Neuronal stem cell (in vitro differentiated cells): ENCODE data around the gene ZNF83.
"Not testable (repeated sequence)": the region's sequence is repeated elsewhere in the genome, so short reads cannot be mapped to it uniquely, and the experiment has no call there.

Experiments
- DNase-seq: peaks from one replicate; pipeline ENCODE4 v3.0.0-alpha.2; 2013; ENCODE audit warnings: low spot score
- H2AFZ ChIP-seq: one replicate; pipeline ENCODE4 v1.6.1; 2013; ENCODE audit warnings: mild to moderate bottlenecking, low read length, inconsistent platforms
- H2AK5ac ChIP-seq: 2 replicates; pipeline ENCODE4 v1.6.1; 2013; ENCODE audit warnings: low read depth, mild to moderate bottlenecking, inconsistent platforms, low read length, moderate library complexity, mixed read lengths
- H2BK120ac ChIP-seq: 2 replicates; pipeline ENCODE4 v1.6.1; 2013; ENCODE audit warnings: low read depth, mild to moderate bottlenecking, inconsistent platforms, low read length, moderate library complexity, mixed read lengths
- H2BK12ac ChIP-seq: one replicate; pipeline ENCODE4 v1.6.1; 2013; ENCODE audit warnings: low read length, inconsistent platforms
- H2BK15ac ChIP-seq: 2 replicates; pipeline ENCODE4 v1.6.1; 2013; ENCODE audit warnings: mild to moderate bottlenecking, low read length, inconsistent platforms, mixed read lengths
- H2BK5ac ChIP-seq: one replicate; pipeline ENCODE4 v1.6.1; 2013; ENCODE audit warnings: inconsistent platforms, mild to moderate bottlenecking, low read length, moderate library complexity
- H3K14ac ChIP-seq: one replicate; pipeline ENCODE4 v1.6.1; 2013; ENCODE audit warnings: low read length, inconsistent platforms
- H3K18ac ChIP-seq: 2 replicates; pipeline ENCODE4 v1.6.1; 2013; ENCODE audit warnings: low read length, inconsistent platforms
- H3K23ac ChIP-seq: 2 replicates; pipeline ENCODE4 v1.6.1; 2013; ENCODE audit warnings: low read depth, mild to moderate bottlenecking, mixed read lengths, low read length, inconsistent platforms; ENCODE audit not compliant: poor library complexity
- H3K27ac ChIP-seq: replicated peaks from 3 replicates; pipeline ENCODE4 v1.5.1; 2013; ENCODE audit warnings: low read length, inconsistent platforms
- H3K27me3 ChIP-seq, 3 experiments: 2 replicates each; pipeline ENCODE4 v1.6.1; 2013; ENCODE audit warnings: low read length in 3 of 3, mild to moderate bottlenecking in 2 of 3, inconsistent platforms in 1 of 3, low read depth in 1 of 3, mixed read lengths in 1 of 3, moderate library complexity in 1 of 3; ENCODE audit not compliant: control insufficient read depth in 3 of 3, insufficient read depth in 3 of 3
- H3K36me3 ChIP-seq, 2 donors: replicated peaks in 1 of 2; 2 replicates each; pipeline ENCODE4 v1.6.1; 2013; ENCODE audit warnings: low read length in 2 of 2; ENCODE audit not compliant: control insufficient read depth in 2 of 2, insufficient read depth in 2 of 2
- H3K4ac ChIP-seq: 2 replicates; pipeline ENCODE4 v1.6.1; 2013; ENCODE audit warnings: inconsistent platforms, mild to moderate bottlenecking, low read length, moderate library complexity
- H3K4me1 ChIP-seq, 2 donors: 1 replicate in 1 of 2; 2 replicates in 1 of 2; pipeline ENCODE4 v1.6.1; 2013; ENCODE audit warnings: low read length in 2 of 2, low read depth in 1 of 2; ENCODE audit not compliant: control insufficient read depth in 2 of 2, insufficient read depth in 1 of 2
- H3K4me2 ChIP-seq: one replicate; pipeline ENCODE4 v1.6.1; 2013; ENCODE audit warnings: mild to moderate bottlenecking, low read length, inconsistent platforms; ENCODE audit not compliant: insufficient read depth, poor library complexity, severe bottlenecking
- H3K4me3 ChIP-seq, 2 donors: 2 replicates each; pipeline ENCODE4 v1.5.1; 2013; ENCODE audit warnings: low read length in 2 of 2, mild to moderate bottlenecking in 2 of 2, inconsistent platforms in 1 of 2, moderate library complexity in 1 of 2
- H3K79me1 ChIP-seq: one replicate; pipeline ENCODE4 v1.6.1; 2013; ENCODE audit warnings: low read depth, mild to moderate bottlenecking, inconsistent platforms, low read length, moderate library complexity
- H3K9ac ChIP-seq: one replicate; pipeline ENCODE4 v1.6.1; 2013; ENCODE audit warnings: mild to moderate bottlenecking, low read depth, low read length, inconsistent platforms; ENCODE audit not compliant: poor library complexity
- H3K9me3 ChIP-seq, 2 donors: replicated peaks in 1 of 2; 2 replicates each; pipeline versions ENCODE3 to v1.6.1; 2013; ENCODE audit warnings: low read length in 2 of 2, mild to moderate bottlenecking in 2 of 2, inconsistent platforms in 1 of 2, low read depth in 1 of 2, mixed read lengths in 1 of 2, moderate library complexity in 1 of 2; ENCODE audit not compliant: control insufficient read depth in 2 of 2, insufficient read depth in 1 of 2
- H4K8ac ChIP-seq: one replicate; pipeline ENCODE4 v1.6.1; 2013; ENCODE audit warnings: low read depth, mild to moderate bottlenecking, inconsistent platforms, low read length, moderate library complexity
- H4K91ac ChIP-seq: one replicate; pipeline ENCODE4 v1.6.1; 2013; ENCODE audit warnings: low read length, low read depth, mild to moderate bottlenecking, inconsistent platforms; ENCODE audit not compliant: poor library complexity
- WGBS, 2 donors: extraction: QIAGEN DNeasy Blood & Tissue Kit; methylation state at CpG; one replicate each; pipeline ENCODE4 v1.1.7; 2013; ENCODE audit warnings: missing lambda C conversion rate in 2 of 2, mixed read lengths in 1 of 2; ENCODE audit not compliant: insufficient read length in 2 of 2, insufficient replicate concordance in 1 of 2; ENCODE audit errors: extremely low coverage in 2 of 2; 5-methylcytosine and 5-hydroxymethylcytosine counted together

Gene ZNF83

DNA sequence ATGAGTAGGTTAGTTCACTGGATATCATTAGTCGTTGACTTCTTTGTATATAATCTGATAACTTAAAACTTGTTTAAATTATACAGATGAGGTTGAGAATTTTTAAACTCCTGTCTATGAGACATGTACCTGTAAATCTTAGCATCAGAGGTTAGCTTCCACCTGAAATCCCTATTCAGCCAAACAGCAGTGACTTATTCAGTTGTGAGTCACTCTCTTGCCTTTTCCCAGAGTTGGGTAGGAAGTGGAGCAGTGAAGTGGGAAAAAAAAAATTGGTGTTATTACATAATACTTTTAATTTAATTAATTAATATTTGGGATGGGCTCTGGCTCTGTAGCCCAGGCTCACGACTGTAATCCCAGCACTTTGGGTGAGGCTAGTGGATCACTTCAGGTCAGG, 35.2 kb downstream of the ZNF83 start:
- H3K9ac ChIP-seq: no peak overlapping the region
- H3K4me3 ChIP-seq: no peak overlapping the region
- no peak overlapping the region for H2BK120ac ChIP-seq
- H3K18ac ChIP-seq: no peak overlapping the region
- no peak overlapping the region for H2BK12ac ChIP-seq
- peaks cover 3% of the 10 kb centered on the region for H3K79me1 ChIP-seq
- no peak overlapping the region for H2BK5ac ChIP-seq
- no peaks in the 10 kb centered on the region for H3K27me3 ChIP-seq
- no peak overlapping the region for H3K14ac ChIP-seq
- H3K27ac ChIP-seq: no peak overlapping the region
- no peak overlapping the region for H3K23ac ChIP-seq
- H4K91ac ChIP-seq: no peak overlapping the region
- no peak for DNase-seq
- H3K36me3 ChIP-seq: peaks cover 7 to 17% of the 10 kb centered on the region in 2 donors
- no peak overlapping the region for H2AFZ ChIP-seq
- no CpG with 5 or more reads among the region's 2 CpGs for WGBS, 2 donors
- peaks cover 3 to 28% of the 10 kb centered on the region in 2 donors for H3K9me3 ChIP-seq
- peaks cover 0 to 5% of the 10 kb centered on the region in 2 donors for H3K4me1 ChIP-seq
- H2BK15ac ChIP-seq: no peak overlapping the region
- H3K4me2 ChIP-seq: no peak overlapping the region
- H2AK5ac ChIP-seq: no peak overlapping the region
- H3K4ac ChIP-seq: no peak overlapping the region
- no peak overlapping the region for H4K8ac ChIP-seq

DNA sequence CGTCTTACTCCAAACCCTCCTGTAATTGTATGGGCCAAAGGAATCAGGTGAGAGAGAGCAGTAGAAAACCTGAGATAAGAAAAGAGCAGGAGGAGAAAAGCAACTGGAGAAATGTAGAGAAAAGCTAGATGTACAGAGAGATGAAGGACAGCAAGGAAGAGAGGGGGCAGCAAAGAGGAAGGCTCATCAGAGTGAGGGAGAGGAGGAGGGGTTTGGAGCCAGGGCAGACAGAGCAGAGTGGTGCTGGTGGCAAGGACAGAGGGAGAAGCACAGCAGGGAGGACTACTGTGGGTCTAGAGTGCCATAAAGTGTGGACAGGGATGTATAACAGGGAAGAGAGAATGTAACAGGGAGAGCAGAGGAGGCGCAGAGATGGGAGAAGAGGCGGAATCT, 36.2 kb downstream of the ZNF83 start:
- Histone ChIP-seq H3K9ac (peak overlapping the region; percentile 84), H2AFZ (peak overlapping the region; percentile 96), H3K4me2 (peak overlapping the region; percentile 86), H3K9me3 (peaks cover 6 to 33% of the 10 kb centered on the region in 2 donors), H3K4me3 (peak overlapping the region; percentile 61 to 89), H3K23ac (peak overlapping the region; percentile 97), H3K36me3 (peaks cover 7 to 21% of the 10 kb centered on the region in 2 donors), H2AK5ac (peak overlapping the region; percentile 21)
- H4K91ac ChIP-seq, H2BK120ac ChIP-seq, H3K18ac ChIP-seq, H2BK12ac ChIP-seq, H3K4ac ChIP-seq, H3K14ac ChIP-seq, H3K27me3 ChIP-seq, H2BK5ac ChIP-seq, H3K4me1 ChIP-seq, H4K8ac ChIP-seq, H2BK15ac ChIP-seq, H3K27ac ChIP-seq, DNase-seq, H3K79me1 ChIP-seq: not testable (repeated sequence)
- WGBS, 2 donors: no CpG with 5 or more reads among the region's 3 CpGs

DNA sequence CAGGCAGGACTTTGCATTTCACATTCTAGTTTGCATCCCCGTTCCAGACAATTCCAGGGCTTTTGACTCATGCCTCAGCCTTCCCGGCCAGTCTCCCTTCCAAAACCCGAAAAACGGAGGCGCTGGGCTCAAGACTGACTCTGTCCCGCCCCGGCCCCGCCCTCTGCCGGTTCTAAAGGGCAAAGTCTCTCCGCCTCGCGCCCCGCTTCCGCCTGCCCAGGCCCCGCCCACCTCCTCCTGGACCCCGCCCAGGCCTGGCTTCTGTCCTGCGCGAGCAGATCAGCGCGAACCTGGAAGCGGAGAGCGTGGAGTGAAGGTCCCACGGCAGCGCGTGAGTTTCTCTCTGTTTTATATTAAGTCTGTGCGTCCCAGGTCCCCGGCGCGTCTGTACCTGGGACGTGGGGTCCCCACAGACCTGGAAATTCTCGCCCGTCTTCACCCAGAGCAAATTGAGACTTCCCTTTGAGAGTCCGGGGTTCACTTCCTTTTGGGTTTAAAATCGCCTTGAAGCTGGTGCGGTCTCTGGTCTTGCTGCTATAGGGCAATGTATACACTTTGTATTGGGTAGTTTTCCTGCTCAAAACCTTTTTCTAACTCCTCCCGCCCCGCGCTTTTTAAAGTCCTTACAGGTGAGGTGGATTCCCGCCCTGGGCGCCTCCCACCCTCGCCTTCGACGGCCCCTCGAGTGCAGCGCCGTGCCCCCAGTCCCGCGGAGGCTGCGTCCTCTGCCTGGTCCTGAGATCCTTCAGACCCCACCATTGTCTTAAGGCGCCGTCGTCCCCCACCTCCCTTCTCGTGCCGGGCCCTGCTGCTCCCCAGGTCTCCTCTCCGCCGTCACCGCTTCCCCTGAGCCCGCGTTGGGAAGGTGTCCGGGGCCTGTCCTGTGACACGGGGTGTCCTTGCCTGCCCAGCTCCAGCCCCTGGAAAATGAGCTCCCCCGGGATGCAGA, 36.9 kb downstream of the ZNF83 start:
- Histone ChIP-seq H3K4ac (no peak overlapping the region), H3K9me3 (peaks cover 9 to 34% of the 10 kb centered on the region in 2 donors), H3K36me3 (peaks cover 10 to 28% of the 10 kb centered on the region in 2 donors), H2BK12ac (no peak overlapping the region), H3K23ac (peak overlapping the region; percentile 97), H3K14ac (peak overlapping the region; percentile 71), H4K91ac (no peak overlapping the region), H3K4me1 (peaks cover 0 to 5% of the 10 kb centered on the region in 2 donors), H3K79me1 (no peaks in the 10 kb centered on the region), H3K18ac (peak overlapping the region; percentile 94), H3K9ac (peak overlapping the region; percentile 84), H3K27me3 (no peaks in the 10 kb centered on the region), H2AK5ac (peak overlapping the region; percentile 21), H3K4me2 (peak overlapping the region; percentile 86), H2BK120ac (no peak overlapping the region), H3K27ac (peak overlapping the region; percentile 82), H4K8ac (no peak overlapping the region), H3K4me3 (peak overlapping the region; percentile 61 to 89), H2AFZ (peak overlapping the region; percentile 96), H2BK5ac (no peak overlapping the region), H2BK15ac (no peak overlapping the region)
- DNase-seq: peak; percentile 83
- no CpG with 5 or more reads among the region's 62 CpGs for WGBS, 2 donors

DNA sequence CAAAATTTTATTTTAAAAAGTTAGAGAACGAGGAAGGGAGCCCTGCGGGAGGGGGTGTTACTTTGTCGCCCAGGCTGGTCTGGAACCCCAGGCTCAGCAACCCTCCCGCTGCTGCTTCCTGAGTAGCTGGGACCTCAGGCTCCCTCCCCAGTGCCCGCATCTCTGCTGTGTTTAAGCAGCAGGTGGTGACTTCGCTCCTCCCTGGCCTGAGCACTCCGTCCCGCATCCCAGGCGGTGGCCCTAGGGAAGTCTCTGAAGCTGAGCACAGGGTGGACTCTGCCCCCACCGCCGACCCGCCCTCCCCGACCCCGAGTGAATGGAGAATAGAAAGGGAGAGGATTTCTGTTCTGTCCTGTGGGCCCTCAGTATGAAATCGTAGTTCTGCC, 37.5 kb downstream of the ZNF83 start:
- Histone ChIP-seq H2BK15ac (no peak overlapping the region), H2AFZ (peak overlapping the region; percentile 96), H3K4me1 (peaks cover 0 to 5% of the 10 kb centered on the region in 2 donors), H2BK12ac (no peak overlapping the region), H3K79me1 (no peaks in the 10 kb centered on the region), H3K36me3 (peaks cover 15 to 34% of the 10 kb centered on the region in 2 donors), H3K4me2 (peak overlapping the region; percentile 86), H2BK120ac (no peak overlapping the region), H3K9ac (peak overlapping the region; percentile 60), H4K91ac (no peak overlapping the region), H3K27ac (peak overlapping the region; percentile 82), H3K4ac (no peak overlapping the region), H2BK5ac (no peak overlapping the region), H3K27me3 (no peaks in the 10 kb centered on the region), H3K18ac (peak overlapping the region; percentile 83), H3K9me3 (peaks cover 10 to 40% of the 10 kb centered on the region in 2 donors), H3K14ac (no peak overlapping the region), H3K23ac (no peak overlapping the region), H3K4me3 (peak overlapping the region; percentile 61 to 72), H2AK5ac (no peak overlapping the region), H4K8ac (no peak overlapping the region)
- no peak for DNase-seq
- no CpG with 5 or more reads among the region's 15 CpGs for WGBS, 2 donors
